Tibial artery (tissue), 4 donors: Measurements from ENCODE around the gene BIRC2.
A peak's percentile ranks its signal among the peaks of the same experiment; 100 is the strongest.

Source experiments
- DNase-seq, 2 donors: peaks; one replicate each; pipeline ENCODE4 v3.0.0-alpha.2; 2019
- H3K27ac ChIP-seq, 2 donors: fragments of 200-600 bp; sonication (generic) in 1 of 2; 1 replicate in 1 of 2; 2 replicates in 1 of 2; pipeline ENCODE4 v1.5.1; 2018 to 2019; ENCODE audit warnings: mild to moderate bottlenecking in 1 of 2
- H3K27me3 ChIP-seq, 2 donors: fragments of 200-600 bp; sonication (generic) in 1 of 2; one replicate each; pipeline versions ENCODE4 v1.5.1 to v1.6.0; 2016 to 2019
- H3K36me3 ChIP-seq, 3 donors: fragments of 200-600 bp; sonication (generic) in 2 of 3; one replicate each; pipeline ENCODE4 v1.5.1; 2016 to 2019; ENCODE audit warnings: mild to moderate bottlenecking in 2 of 3
- H3K4me1 ChIP-seq, 4 donors: fragments of 200-600 bp; sonication (generic) in 2 of 4; 1 replicate in 3 of 4; 2 replicates in 1 of 4; pipeline ENCODE4 v1.5.1; 2016 to 2019
- H3K4me3 ChIP-seq, 2 donors: fragments of 200-600 bp; sonication (generic) in 1 of 2; 1 replicate in 1 of 2; 2 replicates in 1 of 2; pipeline ENCODE4 v1.5.1; 2018 to 2019; ENCODE audit warnings: mild to moderate bottlenecking in 2 of 2
- H3K9me3 ChIP-seq, 3 donors: fragments of 200-600 bp; sonication (generic) in 1 of 3; one replicate each; pipeline ENCODE4 v1.5.1; 2016 to 2019
- CTCF ChIP-seq, 2 experiments: fragments of 200-600 bp in 1 of 2; fragments of 450-650 bp in 1 of 2; IDR thresholded peaks; one replicate each; pipeline ENCODE4 v1.5.1; 2017 to 2019; ENCODE audit warnings: antibody characterized with exemption in 2 of 2, mild to moderate bottlenecking in 1 of 2, moderate library complexity in 1 of 2
- intact Hi-C: fragments of 100-400 bp; cut with DNase I; formaldehyde crosslinking; loops from one replicate; pipeline ENCODE4 v1.15.0; 2023; ENCODE audit warnings: low total_unique reads

The BIRC2 gene

GRCh38 chr11:102306817-102307726 lies 39.9 kb upstream of the BIRC2 start:
- Histone ChIP-seq H3K27ac (no peak overlapping the region), H3K9me3 (peaks cover 0 to 15% (median 5%) of the 10 kb centered on the region in 3 donors), H3K4me1 (no peaks in the 10 kb centered on the region), H3K4me3 (no peak overlapping the region), H3K27me3 (no peaks in the 10 kb centered on the region), H3K36me3 (no peaks in the 10 kb centered on the region)
- DNase-seq: no peak
- intact Hi-C loops: no loop called here
- no peak for TF ChIP-seq CTCF (IDR thresholded peaks at IDR 0.05)

- H3K36me3 ChIP-seq: no peaks in the 10 kb centered on the region
- no peak overlapping the region for H3K27ac ChIP-seq
- DNase-seq: no peak
- no peaks in the 10 kb centered on the region for H3K27me3 ChIP-seq
- H3K4me1 ChIP-seq: no peaks in the 10 kb centered on the region
- TF ChIP-seq CTCF (IDR thresholded peaks at IDR 0.05): no peak
- intact Hi-C loops: no loop called here
- H3K4me3 ChIP-seq: no peak overlapping the region
- peaks cover 0 to 8% (median 3%) of the 10 kb centered on the region in 3 donors for H3K9me3 ChIP-seq
Observed at GRCh38 chr11:102307727-102308038, 39.3 kb upstream of the BIRC2 start.

GRCh38 chr11:102309621-102310541 lies 37.1 kb upstream of the BIRC2 start:
- TF ChIP-seq CTCF (IDR thresholded peaks at IDR 0.05): no peak
- Histone ChIP-seq H3K27ac (no peak overlapping the region), H3K4me1 (peaks cover 0 to 15% (median 4%) of the 10 kb centered on the region in 4 donors), H3K9me3 (no peaks in the 10 kb centered on the region), H3K36me3 (no peaks in the 10 kb centered on the region), H3K27me3 (no peaks in the 10 kb centered on the region), H3K4me3 (no peak overlapping the region)
- no peak for DNase-seq
- intact Hi-C loops: no loop called here

- intact Hi-C loops: no loop called here
- no peaks in the 10 kb centered on the region for H3K36me3 ChIP-seq
Observed at GRCh38 chr11:102312667-102313066, 34.3 kb upstream of the BIRC2 start.

More at GRCh38 chr11:102312667-102313066, 34.3 kb upstream of the BIRC2 start:
- Histone ChIP-seq H3K4me3 (peak overlapping the region; percentile 35 to 38), H3K27me3 (no peaks in the 10 kb centered on the region), H3K27ac (peak overlapping the region; percentile 75 to 80), H3K4me1 (peaks cover 0 to 22% (median 6%) of the 10 kb centered on the region in 4 donors), H3K9me3 (no peaks in the 10 kb centered on the region)
- no peak for TF ChIP-seq CTCF (IDR thresholded peaks at IDR 0.05)
- DNase-seq: no peak
